Esophagus muscularis mucosa (tissue), 4 donors: ENCODE results near the gene MCM5.
"Not testable (repeated sequence)": the region's sequence is repeated elsewhere in the genome, so short reads cannot be mapped to it uniquely, and the experiment has no call there.

Experiments
- EP300 ChIP-seq: sonication (generic); formaldehyde crosslinking; IDR thresholded peaks from one replicate; pipeline ENCODE4 v1.6.1; 2017; ENCODE audit warnings: antibody characterized with exemption
- POLR2A ChIP-seq: fragments of 450-650 bp; IDR thresholded peaks from one replicate; pipeline ENCODE4 v1.6.1; 2017; ENCODE audit warnings: antibody characterized with exemption, moderate library complexity, mild to moderate bottlenecking, low read depth
- POLR2AphosphoS5 ChIP-seq, 2 donors: sonication (generic); formaldehyde crosslinking; IDR thresholded peaks; one replicate each; pipeline ENCODE4 v1.6.1; 2017; ENCODE audit warnings: antibody characterized with exemption in 2 of 2
- TF ChIP-seq, protein P1 (sequence below), 3 experiments: fragments of 200-600 bp in 2 of 3; fragments of 450-650 bp in 1 of 3; sonication (generic) in 2 of 3; IDR thresholded peaks; one replicate each; pipeline ENCODE4 v1.5.1; 2017 to 2019; ENCODE audit warnings: antibody characterized with exemption in 3 of 3, mild to moderate bottlenecking in 2 of 3, moderate library complexity in 1 of 3

DNA sequence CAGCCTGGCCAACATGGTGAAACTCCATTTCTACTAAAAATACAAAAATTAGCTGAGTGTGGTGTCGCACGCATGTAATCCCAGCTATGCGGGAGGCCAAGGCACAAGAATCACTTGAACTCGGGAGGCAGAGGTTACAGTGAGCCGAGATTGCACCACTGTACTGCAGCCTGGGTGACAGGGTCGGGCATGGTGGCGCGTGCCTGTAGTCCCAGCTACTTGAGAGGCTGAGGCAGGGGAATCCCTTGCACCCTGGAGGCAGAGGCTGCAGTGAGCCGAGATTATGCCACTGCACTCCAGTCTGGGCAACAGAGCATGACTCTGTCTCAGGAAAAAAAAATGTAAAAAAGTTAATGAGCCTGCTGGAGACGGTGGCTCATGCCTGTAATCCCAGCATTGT lies 60.0 kb downstream of the MCM5 start:
- TF ChIP-seq, protein P1, sequence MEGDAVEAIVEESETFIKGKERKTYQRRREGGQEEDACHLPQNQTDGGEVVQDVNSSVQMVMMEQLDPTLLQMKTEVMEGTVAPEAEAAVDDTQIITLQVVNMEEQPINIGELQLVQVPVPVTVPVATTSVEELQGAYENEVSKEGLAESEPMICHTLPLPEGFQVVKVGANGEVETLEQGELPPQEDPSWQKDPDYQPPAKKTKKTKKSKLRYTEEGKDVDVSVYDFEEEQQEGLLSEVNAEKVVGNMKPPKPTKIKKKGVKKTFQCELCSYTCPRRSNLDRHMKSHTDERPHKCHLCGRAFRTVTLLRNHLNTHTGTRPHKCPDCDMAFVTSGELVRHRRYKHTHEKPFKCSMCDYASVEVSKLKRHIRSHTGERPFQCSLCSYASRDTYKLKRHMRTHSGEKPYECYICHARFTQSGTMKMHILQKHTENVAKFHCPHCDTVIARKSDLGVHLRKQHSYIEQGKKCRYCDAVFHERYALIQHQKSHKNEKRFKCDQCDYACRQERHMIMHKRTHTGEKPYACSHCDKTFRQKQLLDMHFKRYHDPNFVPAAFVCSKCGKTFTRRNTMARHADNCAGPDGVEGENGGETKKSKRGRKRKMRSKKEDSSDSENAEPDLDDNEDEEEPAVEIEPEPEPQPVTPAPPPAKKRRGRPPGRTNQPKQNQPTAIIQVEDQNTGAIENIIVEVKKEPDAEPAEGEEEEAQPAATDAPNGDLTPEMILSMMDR (IDR thresholded peaks at IDR 0.05) = not testable (repeated sequence)
- TF ChIP-seq POLR2A; POLR2AphosphoS5 (IDR thresholded peaks at IDR 0.05); EP300: not testable (repeated sequence)
